Measurements from ENCODE around the gene CDKN2B-AS1.

GRCh38 chr9:22148876-22149637 is 154.5 kb downstream of the CDKN2B-AS1 start:
- TF ChIP-seq EZH2 (IDR thresholded peaks at IDR 0.05): no peak
- no peak for TF ChIP-seq CTCF (IDR thresholded peaks at IDR 0.05)

All from neural progenitor cell (in vitro differentiated cells).